CD4-positive, alpha-beta T cell (primary cell): Measurements from ENCODE around the gene GFER. TPM values are rescaled to one million over a fixed set of nuclear protein-coding genes. Genes with fewer than 3 reads are reported as not detected.
A peak's percentile ranks its signal among the peaks of the same experiment; 100 is the strongest.

Source experiments
- ATAC-seq: fragments of 200-7000 bp; cut with Tn5 transposase; one replicate; pipeline ENCODE4 v1.10.0; 2022; ENCODE audit warnings: mild to moderate bottlenecking; ENCODE audit not compliant: poor library complexity
- CTCF ChIA-PET: fragments of 350-600 bp; sonication (Branson Sonifier 250); formaldehyde crosslinking; loops from one replicate; lab custom pipeline; 2021; ENCODE audit warnings: antibody characterized with exemption, inconsistent platforms; lab: Charles Lee
- POLR2A ChIA-PET: fragments of 350-600 bp; sonication (Branson Sonifier 250); formaldehyde crosslinking; loops from one replicate; lab custom pipeline; 2021; ENCODE audit warnings: antibody characterized with exemption, inconsistent platforms; lab: Charles Lee
- DNase-seq, 14 experiments: peaks; one replicate each; pipeline ENCODE4 v3.0.0-alpha.2; 2013 to 2020; ENCODE audit warnings: mixed read lengths in 2 of 14
- H3K27ac ChIP-seq, 2 donors: one replicate each; pipeline versions ENCODE4 v1.5.1 to v1.7.0; 2013; ENCODE audit warnings: low read length in 2 of 2, low read depth in 1 of 2, mild to moderate bottlenecking in 1 of 2
- H3K27me3 ChIP-seq, 2 experiments: 1 replicate in 1 of 2; 2 replicates in 1 of 2; pipeline versions ENCODE4 v1.6.1 to v1.7.0; 2013; ENCODE audit warnings: low read length in 2 of 2, control low read depth in 1 of 2, mild to moderate bottlenecking in 1 of 2, moderate library complexity in 1 of 2; ENCODE audit not compliant: insufficient read depth in 2 of 2, control insufficient read depth in 1 of 2
- H3K36me3 ChIP-seq: one replicate; pipeline ENCODE4 v1.6.1; 2013; ENCODE audit warnings: low read length, control low read depth; ENCODE audit not compliant: insufficient read depth
- H3K4me1 ChIP-seq: one replicate; pipeline ENCODE4 v1.6.1; 2013; ENCODE audit warnings: low read length, control low read depth; ENCODE audit not compliant: insufficient read depth
- H3K4me3 ChIP-seq: one replicate; pipeline ENCODE4 v1.5.1; 2013; ENCODE audit warnings: mild to moderate bottlenecking, low read length, moderate library complexity
- H3K9me3 ChIP-seq, 2 experiments: 1 replicate in 1 of 2; 2 replicates in 1 of 2; pipeline versions ENCODE4 v1.6.1 to v1.7.0; 2013; ENCODE audit warnings: low read length in 2 of 2, mild to moderate bottlenecking in 2 of 2, control low read depth in 1 of 2, moderate library complexity in 1 of 2; ENCODE audit not compliant: control insufficient read depth in 1 of 2, insufficient read depth in 1 of 2
- H3K27ac Mint-ChIP-seq: one replicate; pipeline ENCODE4 v1.8.0; 2020; ENCODE audit warnings: mixed read lengths
- H3K27me3 Mint-ChIP-seq: one replicate; pipeline ENCODE4 v1.8.0; 2021; ENCODE audit warnings: mixed read lengths
- H3K36me3 Mint-ChIP-seq: one replicate; pipeline ENCODE4 v1.8.0; 2021; ENCODE audit warnings: low read depth, mixed read lengths
- H3K4me1 Mint-ChIP-seq: one replicate; pipeline ENCODE4 v1.8.0; 2021; ENCODE audit warnings: low read depth, mixed read lengths
- H3K4me3 Mint-ChIP-seq: one replicate; pipeline ENCODE4 v1.8.0; 2020; ENCODE audit warnings: mild to moderate bottlenecking, mixed read lengths
- H3K9me3 Mint-ChIP-seq: one replicate; pipeline ENCODE4 v1.8.0; 2020; ENCODE audit warnings: mixed read lengths
- intact Hi-C, 2 experiments: fragments of 100-400 bp; cut with DNase I in 1 of 2; cut with micrococcal nuclease in 1 of 2; formaldehyde crosslinking; loops; one replicate each; pipeline versions ENCODE4 v1.15.1 to v1.9.0; 2023 to 2025; cut with DNase I, micrococcal nuclease
- total RNA-seq, 174 experiments: library from RNA in 2 of 174; stranded (reverse) in 2 of 174; gene quantifications; one replicate each; pipeline ENCODE4 v1.2.3 and lab custom pipeline; 2021 to 2026
- TF ChIP-seq, protein P1 (sequence below): fragments of 200-600 bp; IDR thresholded peaks from one replicate; pipeline ENCODE4 v1.8.0; 2022; ENCODE audit warnings: antibody characterized with exemption, mild to moderate bottlenecking

Gene GFER
- total RNA-seq, 2 experiments from 2014 or later: 14.5 TPM

DNA sequence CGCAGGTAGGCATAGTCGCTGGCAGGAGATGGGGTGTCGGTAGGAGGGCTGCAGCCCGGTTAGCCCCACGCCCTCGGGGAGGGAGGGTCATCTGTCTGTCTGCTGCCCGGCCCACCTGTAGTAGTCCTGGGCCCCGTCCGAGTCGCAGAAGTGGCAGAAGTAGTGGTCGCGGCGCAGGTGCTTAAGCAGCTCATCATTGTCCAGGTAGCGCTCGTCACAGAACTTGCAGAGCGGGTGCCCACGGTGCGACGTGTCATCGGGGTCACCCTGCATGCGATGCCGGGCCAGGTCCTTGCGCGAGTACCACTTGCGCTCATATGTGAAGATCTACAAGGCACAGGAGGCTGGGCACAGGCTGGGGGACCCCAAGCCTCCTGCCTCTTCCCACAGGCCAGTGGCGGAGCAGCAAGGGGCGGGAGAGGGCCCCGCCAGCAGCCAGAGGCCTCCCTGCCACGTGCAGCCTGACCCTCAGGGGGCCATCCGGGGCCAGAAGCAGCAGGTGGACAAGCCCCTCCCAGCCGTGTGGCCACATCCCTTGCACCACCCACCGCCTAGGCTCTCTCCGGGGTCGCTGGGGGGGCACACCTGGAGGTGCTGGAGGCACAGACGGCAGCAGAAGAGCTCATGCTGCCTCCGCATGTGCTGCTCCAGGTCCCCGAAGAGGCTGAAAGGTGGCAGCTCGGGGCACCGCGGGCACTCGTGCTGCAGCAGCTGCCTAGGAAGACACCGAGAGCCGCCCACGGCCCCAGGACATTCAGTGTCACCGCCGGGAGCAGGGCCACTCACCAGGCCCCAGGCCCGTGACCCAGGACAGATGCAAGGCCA lies 18.6 kb downstream of the GFER start:
- Mint-ChIP-seq H3K9me3 (no peaks in the 10 kb centered on the region), H3K4me3 (no peak overlapping the region), H3K27ac (no peak overlapping the region), H3K4me1 (peaks cover 19% of the 10 kb centered on the region), H3K27me3 (no peaks in the 10 kb centered on the region), H3K36me3 (peaks cover 33% of the 10 kb centered on the region)
- peak in 1 of 14 experiments; percentile 1 for DNase-seq
- Histone ChIP-seq H3K4me1 (peaks cover 43% of the 10 kb centered on the region), H3K27ac (no peak overlapping the region), H3K9me3 (no peaks in the 10 kb centered on the region), H3K27me3 (no peaks in the 10 kb centered on the region), H3K4me3 (no peak overlapping the region), H3K36me3 (peaks cover 64% of the 10 kb centered on the region)
- CTCF ChIA-PET: interaction anchor here (0.9 to 1.6 kb wide), 3 partner anchors 14 to 176 kb away, joined by 3 to 10 read pairs (median 5); partner anchors contain the start of genes FAHD1 and NDUFB10
- TF ChIP-seq, protein P1, sequence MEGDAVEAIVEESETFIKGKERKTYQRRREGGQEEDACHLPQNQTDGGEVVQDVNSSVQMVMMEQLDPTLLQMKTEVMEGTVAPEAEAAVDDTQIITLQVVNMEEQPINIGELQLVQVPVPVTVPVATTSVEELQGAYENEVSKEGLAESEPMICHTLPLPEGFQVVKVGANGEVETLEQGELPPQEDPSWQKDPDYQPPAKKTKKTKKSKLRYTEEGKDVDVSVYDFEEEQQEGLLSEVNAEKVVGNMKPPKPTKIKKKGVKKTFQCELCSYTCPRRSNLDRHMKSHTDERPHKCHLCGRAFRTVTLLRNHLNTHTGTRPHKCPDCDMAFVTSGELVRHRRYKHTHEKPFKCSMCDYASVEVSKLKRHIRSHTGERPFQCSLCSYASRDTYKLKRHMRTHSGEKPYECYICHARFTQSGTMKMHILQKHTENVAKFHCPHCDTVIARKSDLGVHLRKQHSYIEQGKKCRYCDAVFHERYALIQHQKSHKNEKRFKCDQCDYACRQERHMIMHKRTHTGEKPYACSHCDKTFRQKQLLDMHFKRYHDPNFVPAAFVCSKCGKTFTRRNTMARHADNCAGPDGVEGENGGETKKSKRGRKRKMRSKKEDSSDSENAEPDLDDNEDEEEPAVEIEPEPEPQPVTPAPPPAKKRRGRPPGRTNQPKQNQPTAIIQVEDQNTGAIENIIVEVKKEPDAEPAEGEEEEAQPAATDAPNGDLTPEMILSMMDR: no peak
- POLR2A ChIA-PET: interaction anchor here (1.8 to 2.0 kb wide), 2 partner anchors 38 to 153 kb away, joined by 8 to 11 read pairs; partner anchors contain the start of genes RPS2 and TRAF7
- no peak for ATAC-seq
- intact Hi-C loops: no loop called here

DNA sequence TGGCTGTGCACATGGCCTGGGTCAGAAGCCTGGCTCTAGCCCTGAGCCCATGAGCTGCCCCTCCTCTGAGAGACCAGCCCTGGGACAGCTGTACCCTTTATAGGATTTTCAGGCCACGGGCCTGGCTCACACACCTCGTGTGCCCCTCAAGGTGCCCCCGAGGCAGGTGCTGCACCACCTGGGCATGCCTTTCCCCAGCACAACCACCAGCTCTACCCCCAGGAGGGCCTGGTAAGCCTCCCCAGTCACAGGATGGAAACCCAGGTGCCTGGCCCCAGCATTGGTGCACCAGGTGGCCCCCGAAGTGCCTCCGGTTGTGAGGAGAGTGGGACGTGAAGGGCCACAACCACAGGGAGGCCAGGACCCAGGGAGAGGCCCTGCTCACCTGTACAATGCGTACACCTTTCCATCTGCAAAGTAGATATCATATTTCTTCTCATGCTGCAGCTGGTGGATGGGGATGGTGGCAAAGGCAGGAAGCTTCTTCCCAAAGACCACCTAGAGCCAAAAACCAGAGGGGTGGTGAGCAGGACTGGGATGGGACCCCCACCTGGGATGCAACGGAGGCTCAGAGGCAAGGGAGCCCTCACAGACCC lies 19.3 kb downstream of the GFER start:
- no peak for ATAC-seq
- POLR2A ChIA-PET: interaction anchor here (1.0 to 2.2 kb wide), 5 partner anchors 10 to 152 kb away, joined by 4 to 11 read pairs (median 7); partner anchors contain the start of genes GFER, RPS2 and TRAF7
- Mint-ChIP-seq H3K27me3 (no peaks in the 10 kb centered on the region), H3K4me3 (no peak overlapping the region), H3K9me3 (no peaks in the 10 kb centered on the region), H3K4me1 (peaks cover 26% of the 10 kb centered on the region), H3K27ac (no peak overlapping the region), H3K36me3 (peaks cover 31% of the 10 kb centered on the region)
- Histone ChIP-seq H3K9me3 (no peaks in the 10 kb centered on the region), H3K27me3 (no peaks in the 10 kb centered on the region), H3K4me1 (peaks cover 50% of the 10 kb centered on the region), H3K36me3 (peaks cover 64% of the 10 kb centered on the region), H3K4me3 (no peak overlapping the region), H3K27ac (no peak overlapping the region)
- CTCF ChIA-PET: interaction anchor here (0.6 to 1.6 kb wide), 13 partner anchors 8 to 176 kb away, joined by 3 to 17 read pairs (median 5); partner anchors contain the start of genes FAHD1, GFER, NDUFB10 and TRAF7
- intact Hi-C loops: no loop called here
- peak in 1 of 14 experiments; percentile 0 for DNase-seq
- TF ChIP-seq, protein P1: no peak

DNA sequence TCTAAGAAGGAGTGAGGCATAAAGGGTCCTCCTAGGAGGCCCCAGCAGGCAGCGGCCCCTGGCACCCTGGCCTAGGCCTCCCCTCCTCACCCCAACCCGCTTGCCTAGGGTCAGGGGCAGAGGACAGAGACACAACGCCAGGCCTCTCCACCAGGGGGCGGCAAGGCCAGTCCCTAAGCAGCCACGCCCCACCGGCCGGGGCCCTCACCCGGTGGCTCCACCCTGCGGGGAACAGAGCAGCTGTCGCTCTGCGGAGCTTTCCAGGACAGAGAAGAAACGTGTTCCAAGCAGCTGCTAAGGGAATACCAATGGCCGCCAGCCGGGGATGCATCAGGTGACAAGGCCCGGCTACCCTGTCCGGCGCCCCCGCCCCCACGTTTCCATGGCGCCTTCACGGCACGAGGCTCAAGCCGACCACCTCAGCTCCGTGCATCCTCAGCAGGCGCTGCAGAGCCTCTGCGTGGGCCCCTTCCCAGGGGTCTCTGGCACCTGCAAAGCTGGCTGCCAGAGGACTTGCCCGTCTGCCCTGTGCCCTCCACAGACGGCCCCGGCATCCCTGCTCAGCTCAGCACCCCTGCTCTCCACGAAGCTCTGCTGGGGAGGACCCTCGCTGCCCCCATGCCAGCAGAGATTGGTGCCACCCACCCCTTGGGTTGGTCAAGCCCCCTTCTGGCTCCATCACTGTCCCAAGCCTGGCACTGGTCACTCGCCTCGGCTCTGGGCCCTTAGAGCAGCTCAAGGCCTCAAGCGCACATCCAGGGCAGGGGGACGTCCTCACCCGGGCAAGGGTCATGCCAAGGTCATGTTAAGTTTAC lies 20.0 kb downstream of the GFER start:
- H3K27ac Mint-ChIP-seq: no peak overlapping the region

More for the DNA sequence above, 20.0 kb downstream of the GFER start:
- Mint-ChIP-seq H3K27me3 (no peaks in the 10 kb centered on the region), H3K9me3 (no peaks in the 10 kb centered on the region), H3K4me3 (no peak overlapping the region), H3K4me1 (peaks cover 32% of the 10 kb centered on the region), H3K36me3 (peaks cover 28% of the 10 kb centered on the region)
- DNase-seq: peak; percentile 78 to 92 (median 84)
- Histone ChIP-seq H3K36me3 (peaks cover 57% of the 10 kb centered on the region), H3K4me1 (peaks cover 57% of the 10 kb centered on the region), H3K27me3 (no peaks in the 10 kb centered on the region), H3K9me3 (no peaks in the 10 kb centered on the region), H3K4me3 (no peak overlapping the region), H3K27ac (no peak overlapping the region)
- intact Hi-C loops: no loop called here
- POLR2A ChIA-PET: interaction anchor here (1.0 to 2.2 kb wide), 7 partner anchors 10 to 151 kb away, joined by 3 to 11 read pairs (median 4); partner anchors contain the start of genes GFER, RPS2 and TRAF7
- TF ChIP-seq, protein P1: peak; percentile 78
- ATAC-seq: peak; percentile 98
- CTCF ChIA-PET: interaction anchor here (0.5 to 1.8 kb wide), 21 partner anchors 8 to 177 kb away, joined by 3 to 17 read pairs (median 4); partner anchors contain the start of genes FAHD1, GFER, NDUFB10 and NTHL1
